ENCODE results near the gene LIMK2. TPM values are rescaled to one million over a fixed set of nuclear protein-coding genes. Genes with fewer than 3 reads are reported as not detected.
A peak's percentile ranks its signal among the peaks of the same experiment; 100 is the strongest.
"Not testable (repeated sequence)": the region's sequence is repeated elsewhere in the genome, so short reads cannot be mapped to it uniquely, and the experiment has no call there.

LIMK2 gene
- total RNA-seq, 1 experiment from 2014 or later = 27.9 TPM

DNA sequence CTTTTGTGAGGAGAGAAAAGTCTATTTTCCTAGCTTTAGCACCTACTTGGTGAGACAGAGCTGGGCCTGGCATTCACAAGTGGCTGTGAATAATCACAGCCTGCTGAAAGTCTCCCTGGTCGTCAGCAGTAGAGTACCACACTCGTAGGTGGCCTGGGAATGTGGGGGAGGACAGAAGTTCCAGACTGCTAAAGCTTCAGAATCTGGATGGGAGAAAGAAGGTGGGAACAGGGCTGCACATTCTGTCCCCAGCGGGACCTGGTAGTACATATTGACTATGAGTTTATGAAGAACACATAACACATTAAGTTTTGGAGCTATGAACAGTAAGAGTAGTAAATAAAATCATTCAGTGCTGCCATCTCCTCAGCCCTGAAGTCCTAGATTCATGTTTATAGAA, 19.0 kb upstream of the LIMK2 start:
- ChIA-PET CTCF (no interaction called here), POLR2A (ENCODE audit: low non-redundant PET) (no interaction called here)
- Histone ChIP-seq H3K4me1 (ENCODE audit: insufficient read depth, low read length, poor library complexity, severe bottlenecking) (no peaks in the 10 kb centered on the region), H3K9me3 (ENCODE audit: low read depth, low read length, poor library complexity, severe bottlenecking) (no peaks in the 10 kb centered on the region), H3K36me3 (ENCODE audit: insufficient read depth, low read length, poor library complexity, severe bottlenecking) (no peaks in the 10 kb centered on the region), H3K27me3 (replicated peaks; ENCODE audit: insufficient read depth, low read depth, low read length, poor library complexity) (no peaks in the 10 kb centered on the region), H3K27ac (ENCODE audit: low read depth, low read length, poor library complexity, severe bottlenecking) (no peak overlapping the region), H3K4me3 (ENCODE audit: low read depth, low read length, poor library complexity, severe bottlenecking) (no peak overlapping the region)
- intact Hi-C loops (cut with micrococcal nuclease; ENCODE audit: unreplicated experiment) = no loop called here
- BruUV-seq (replicated peaks) = no TSS peak
- no peak for DNase-seq (ENCODE audit: low spot score)
- TF ChIP-seq, protein P1, sequence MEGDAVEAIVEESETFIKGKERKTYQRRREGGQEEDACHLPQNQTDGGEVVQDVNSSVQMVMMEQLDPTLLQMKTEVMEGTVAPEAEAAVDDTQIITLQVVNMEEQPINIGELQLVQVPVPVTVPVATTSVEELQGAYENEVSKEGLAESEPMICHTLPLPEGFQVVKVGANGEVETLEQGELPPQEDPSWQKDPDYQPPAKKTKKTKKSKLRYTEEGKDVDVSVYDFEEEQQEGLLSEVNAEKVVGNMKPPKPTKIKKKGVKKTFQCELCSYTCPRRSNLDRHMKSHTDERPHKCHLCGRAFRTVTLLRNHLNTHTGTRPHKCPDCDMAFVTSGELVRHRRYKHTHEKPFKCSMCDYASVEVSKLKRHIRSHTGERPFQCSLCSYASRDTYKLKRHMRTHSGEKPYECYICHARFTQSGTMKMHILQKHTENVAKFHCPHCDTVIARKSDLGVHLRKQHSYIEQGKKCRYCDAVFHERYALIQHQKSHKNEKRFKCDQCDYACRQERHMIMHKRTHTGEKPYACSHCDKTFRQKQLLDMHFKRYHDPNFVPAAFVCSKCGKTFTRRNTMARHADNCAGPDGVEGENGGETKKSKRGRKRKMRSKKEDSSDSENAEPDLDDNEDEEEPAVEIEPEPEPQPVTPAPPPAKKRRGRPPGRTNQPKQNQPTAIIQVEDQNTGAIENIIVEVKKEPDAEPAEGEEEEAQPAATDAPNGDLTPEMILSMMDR (conservative IDR thresholded peaks at IDR 0.05; ENCODE audit: low read depth, low read length) = no peak
- no peak for TF ChIP-seq EZH2 (IDR thresholded peaks at IDR 0.05; ENCODE audit: borderline replicate concordance, low read depth, low read length, poor library complexity, severe bottlenecking)

DNA sequence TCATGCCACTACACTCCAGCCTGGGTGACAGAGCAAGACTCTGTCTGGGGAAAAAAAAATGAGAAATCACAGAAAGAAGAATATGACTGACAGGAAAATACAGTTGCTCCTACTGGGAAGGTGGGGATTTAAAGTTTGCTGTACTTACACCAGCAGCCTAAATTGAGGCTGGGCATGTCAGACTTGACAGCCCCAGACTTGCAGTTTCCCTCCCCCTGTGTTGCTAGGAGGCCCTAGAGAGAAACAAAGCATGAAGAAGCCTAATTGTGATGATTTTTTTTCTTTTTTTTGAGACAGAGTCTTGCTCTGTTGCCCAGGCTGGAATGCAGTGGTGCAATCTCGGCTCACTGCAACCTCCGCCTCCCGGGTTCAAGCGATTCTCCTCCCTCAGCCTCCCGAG, 17.4 kb upstream of the LIMK2 start:
- POLR2A ChIA-PET (ENCODE audit: low non-redundant PET); DNase-seq (ENCODE audit: low spot score); CTCF ChIA-PET; H3K4me1 ChIP-seq (ENCODE audit: insufficient read depth, low read length, poor library complexity, severe bottlenecking); H3K4me3 ChIP-seq (ENCODE audit: low read depth, low read length, poor library complexity, severe bottlenecking); H3K27ac ChIP-seq (ENCODE audit: low read depth, low read length, poor library complexity, severe bottlenecking); H3K9me3 ChIP-seq (ENCODE audit: low read depth, low read length, poor library complexity, severe bottlenecking); H3K36me3 ChIP-seq (ENCODE audit: insufficient read depth, low read length, poor library complexity, severe bottlenecking); intact Hi-C loops (cut with micrococcal nuclease; ENCODE audit: unreplicated experiment); H3K27me3 ChIP-seq (replicated peaks; ENCODE audit: insufficient read depth, low read depth, low read length, poor library complexity); BruUV-seq (replicated peaks): not testable (repeated sequence)

DNA sequence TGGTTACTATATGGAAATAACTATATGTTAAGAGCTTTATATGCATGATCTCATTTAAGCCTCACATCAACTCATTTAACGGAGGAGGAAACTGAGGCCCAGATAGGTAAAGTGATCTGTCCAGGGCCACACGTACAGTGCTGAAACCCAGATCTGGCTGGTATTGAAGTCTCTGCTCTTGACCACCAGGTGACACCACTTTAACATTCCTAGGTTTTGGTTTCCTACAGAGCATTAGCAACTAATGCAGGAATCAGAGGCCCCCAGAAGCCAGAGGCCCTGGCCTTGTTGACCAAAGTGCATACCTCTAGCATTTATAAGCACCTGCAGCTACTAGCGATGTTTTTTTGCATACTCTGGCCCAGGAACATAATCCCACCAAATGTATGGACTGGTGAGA, 12.9 kb upstream of the LIMK2 start:
- POLR2A ChIA-PET (ENCODE audit: low non-redundant PET) = no interaction called here
- DNase-seq (ENCODE audit: low spot score) = no peak
- TF ChIP-seq, protein P1 (conservative IDR thresholded peaks at IDR 0.05; ENCODE audit: low read depth, low read length) = 0 out of 2 replicates have a peak, but pooled peaks have one; percentile 20
- TF ChIP-seq EZH2 (IDR thresholded peaks at IDR 0.05; ENCODE audit: borderline replicate concordance, low read depth, low read length, poor library complexity, severe bottlenecking) = no peak
- Histone ChIP-seq H3K27ac (ENCODE audit: low read depth, low read length, poor library complexity, severe bottlenecking) (no peak overlapping the region), H3K4me1 (ENCODE audit: insufficient read depth, low read length, poor library complexity, severe bottlenecking) (no peaks in the 10 kb centered on the region), H3K4me3 (ENCODE audit: low read depth, low read length, poor library complexity, severe bottlenecking) (no peak overlapping the region), H3K27me3 (replicated peaks; ENCODE audit: insufficient read depth, low read depth, low read length, poor library complexity) (no peaks in the 10 kb centered on the region), H3K9me3 (ENCODE audit: low read depth, low read length, poor library complexity, severe bottlenecking) (no peaks in the 10 kb centered on the region), H3K36me3 (ENCODE audit: insufficient read depth, low read length, poor library complexity, severe bottlenecking) (no peaks in the 10 kb centered on the region)
- BruUV-seq (replicated peaks) = no TSS peak
- CTCF ChIA-PET = no interaction called here
- intact Hi-C loops (cut with micrococcal nuclease; ENCODE audit: unreplicated experiment) = no loop called here

DNA sequence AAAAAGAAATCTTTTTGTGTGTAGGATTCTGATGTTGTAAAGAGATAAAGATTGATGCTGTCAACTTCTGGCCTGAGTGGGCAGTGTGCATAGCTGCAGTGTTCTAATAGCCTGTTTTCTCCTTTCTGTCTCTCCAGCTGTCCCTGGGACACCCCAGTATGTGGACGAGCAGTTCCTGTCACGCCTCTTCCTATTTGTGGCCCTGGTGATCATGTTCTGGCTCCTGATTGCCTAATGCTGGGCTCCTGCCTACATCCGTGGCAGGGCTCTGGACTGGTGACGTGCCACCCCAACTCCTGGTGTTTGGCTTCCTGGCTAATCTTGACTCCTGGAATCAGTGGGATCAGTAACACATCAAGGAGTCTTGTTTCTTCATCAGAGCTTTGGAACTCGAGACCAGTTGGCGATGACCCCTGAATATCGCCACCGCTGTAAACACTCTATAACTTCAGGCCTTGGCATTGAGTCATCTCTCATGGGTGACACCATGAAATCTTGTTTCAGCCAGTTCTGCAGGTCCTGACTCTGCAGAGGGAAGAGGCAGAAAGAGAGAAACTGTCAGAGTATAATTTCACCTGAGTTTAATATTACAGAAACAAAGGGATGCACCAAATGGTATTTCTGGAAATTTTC, 7.6 kb upstream of the LIMK2 start:
- H3K4me1 ChIP-seq (ENCODE audit: insufficient read depth, low read length, poor library complexity, severe bottlenecking); H3K4me3 ChIP-seq (ENCODE audit: low read depth, low read length, poor library complexity, severe bottlenecking); DNase-seq (ENCODE audit: low spot score); H3K9me3 ChIP-seq (ENCODE audit: low read depth, low read length, poor library complexity, severe bottlenecking); H3K27ac ChIP-seq (ENCODE audit: low read depth, low read length, poor library complexity, severe bottlenecking); POLR2A ChIA-PET (ENCODE audit: low non-redundant PET); H3K27me3 ChIP-seq (replicated peaks; ENCODE audit: insufficient read depth, low read depth, low read length, poor library complexity); intact Hi-C loops (cut with micrococcal nuclease; ENCODE audit: unreplicated experiment); BruUV-seq (replicated peaks); H3K36me3 ChIP-seq (ENCODE audit: insufficient read depth, low read length, poor library complexity, severe bottlenecking): not testable (repeated sequence)
- CTCF ChIA-PET = interaction anchor here (0.5 to 0.7 kb wide), 2 partner anchors 9 to 61 kb away, joined by 5 to 6 read pairs; no protein-coding TSS in a partner anchor

DNA sequence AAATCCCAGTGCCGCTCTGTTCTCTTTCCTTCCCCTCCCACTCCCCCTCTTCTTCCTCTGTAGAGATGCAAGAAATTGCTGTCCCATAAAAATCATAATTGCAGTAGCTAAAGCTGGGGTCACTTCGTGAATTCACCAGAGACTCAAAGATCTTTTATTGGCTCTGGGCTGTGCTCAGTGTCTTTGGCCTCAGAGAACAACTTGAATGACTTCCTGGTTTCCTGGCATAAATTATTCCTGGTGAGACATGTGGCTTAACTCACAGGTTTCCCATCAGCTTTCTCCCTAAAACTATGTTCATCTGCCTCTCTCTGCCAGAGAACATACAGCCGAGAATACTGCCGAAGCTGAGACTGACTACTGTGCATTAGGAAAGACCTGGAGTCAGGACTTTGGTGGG, 7.0 kb upstream of the LIMK2 start:
- CTCF ChIA-PET; H3K27ac ChIP-seq (ENCODE audit: low read depth, low read length, poor library complexity, severe bottlenecking); DNase-seq (ENCODE audit: low spot score); H3K36me3 ChIP-seq (ENCODE audit: insufficient read depth, low read length, poor library complexity, severe bottlenecking); H3K4me3 ChIP-seq (ENCODE audit: low read depth, low read length, poor library complexity, severe bottlenecking); H3K9me3 ChIP-seq (ENCODE audit: low read depth, low read length, poor library complexity, severe bottlenecking); H3K27me3 ChIP-seq (replicated peaks; ENCODE audit: insufficient read depth, low read depth, low read length, poor library complexity); POLR2A ChIA-PET (ENCODE audit: low non-redundant PET); BruUV-seq (replicated peaks); intact Hi-C loops (cut with micrococcal nuclease; ENCODE audit: unreplicated experiment); H3K4me1 ChIP-seq (ENCODE audit: insufficient read depth, low read length, poor library complexity, severe bottlenecking): not testable (repeated sequence)

DNA sequence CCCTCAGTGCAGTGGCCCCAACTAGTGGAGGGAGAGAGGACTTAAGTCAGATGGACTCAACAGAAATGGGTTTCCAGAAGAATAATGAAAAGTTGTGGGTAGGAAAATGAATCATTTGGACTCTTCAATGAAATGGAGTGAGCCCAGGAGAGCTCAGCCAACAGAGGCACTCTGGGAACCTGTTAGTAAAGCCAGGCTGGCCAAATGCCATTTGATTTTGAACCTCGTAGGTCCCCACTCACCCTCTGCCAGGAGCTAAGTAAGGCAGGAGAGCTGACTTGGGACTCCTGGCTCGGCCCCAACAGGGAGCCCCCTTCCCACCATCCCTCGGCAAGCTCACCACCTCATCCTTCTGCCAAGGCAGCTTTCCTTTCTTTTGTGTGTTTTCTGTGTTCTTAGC, 5.6 kb upstream of the LIMK2 start:
- H3K36me3 ChIP-seq (ENCODE audit: insufficient read depth, low read length, poor library complexity, severe bottlenecking); CTCF ChIA-PET; H3K27ac ChIP-seq (ENCODE audit: low read depth, low read length, poor library complexity, severe bottlenecking); DNase-seq (ENCODE audit: low spot score); POLR2A ChIA-PET (ENCODE audit: low non-redundant PET); intact Hi-C loops (cut with micrococcal nuclease; ENCODE audit: unreplicated experiment); H3K9me3 ChIP-seq (ENCODE audit: low read depth, low read length, poor library complexity, severe bottlenecking); H3K27me3 ChIP-seq (replicated peaks; ENCODE audit: insufficient read depth, low read depth, low read length, poor library complexity); H3K4me3 ChIP-seq (ENCODE audit: low read depth, low read length, poor library complexity, severe bottlenecking): not testable (repeated sequence)
- peaks cover 12% of the 10 kb centered on the region for H3K4me1 ChIP-seq (ENCODE audit: insufficient read depth, low read length, poor library complexity, severe bottlenecking)
- BruUV-seq (replicated peaks) = TSS peak; percentile 37
